Stimulated activated CD4-positive, alpha-beta T cell treated with anti-CD3 and anti-CD28 coated beads, Interleukin-2, amount 100 ng/mL, for 24 hours (primary cell): ENCODE data around the gene SRP54.
A peak's percentile ranks its signal among the peaks of the same experiment; 100 is the strongest.
"Not testable (repeated sequence)": the region's sequence is repeated elsewhere in the genome, so short reads cannot be mapped to it uniquely, and the experiment has no call there.

ENCODE experiments used
- DNase-seq, 2 donors: peaks; one replicate each; pipeline ENCODE4 v3.0.0-alpha.2; 2020

SRP54 gene

DNA sequence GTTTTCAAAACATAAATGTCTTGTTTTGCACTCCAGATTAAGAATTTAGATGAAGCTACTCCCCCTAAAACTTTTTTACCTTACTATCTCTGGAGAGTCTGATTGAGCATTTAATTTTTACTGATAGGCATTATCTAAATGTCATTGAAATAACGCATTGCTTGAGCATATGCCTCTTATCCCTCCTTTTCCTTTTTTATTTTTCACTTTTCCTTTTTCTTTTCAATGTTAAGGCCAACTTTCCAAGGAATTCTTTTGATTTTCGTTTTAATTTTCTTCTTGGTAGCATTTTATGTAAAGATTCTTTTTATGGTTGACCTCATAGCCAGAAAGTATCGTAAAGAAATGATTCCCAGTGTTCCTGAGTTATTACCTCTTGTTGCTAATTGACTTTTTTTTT lies 2.9 kb downstream of the SRP54 start:
- no peak for DNase-seq

DNA sequence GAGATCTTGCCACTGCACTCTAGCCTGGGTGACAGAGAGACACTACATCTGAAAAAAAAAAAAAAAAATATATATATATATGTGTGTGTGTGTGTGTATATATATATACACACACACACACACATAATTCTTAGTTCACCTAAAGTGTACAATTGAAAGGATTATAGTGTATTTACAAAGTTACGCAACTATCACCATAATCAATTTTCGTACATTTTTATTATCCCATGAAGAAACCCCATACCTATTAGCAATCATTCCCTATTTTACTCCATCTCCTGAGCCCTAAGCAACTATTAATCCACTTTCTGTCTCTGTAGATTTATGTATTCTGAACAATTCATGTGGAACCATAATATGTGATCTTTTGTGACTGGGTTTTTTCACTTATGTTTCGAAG lies 4.4 kb downstream of the SRP54 start:
- no peak for DNase-seq

DNA sequence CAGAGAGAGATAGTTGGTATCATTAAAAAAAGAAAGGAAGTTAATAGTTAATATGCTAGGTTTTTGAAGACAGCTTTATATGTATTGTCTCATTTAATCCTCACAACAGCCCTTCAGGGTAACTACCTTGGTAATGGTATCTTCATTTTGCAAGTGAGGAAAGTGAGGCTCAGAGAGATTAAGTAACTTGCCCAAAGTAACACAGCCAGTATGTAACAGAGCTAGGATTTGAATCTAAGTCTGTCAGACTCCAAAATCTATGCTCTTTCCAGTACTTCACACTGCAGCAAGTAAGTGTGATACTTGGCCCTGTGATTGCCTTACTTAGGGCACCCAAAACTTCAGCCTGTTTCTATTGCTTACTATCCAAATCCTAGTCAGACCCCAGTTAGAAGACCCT lies 7.0 kb downstream of the SRP54 start:
- no peak for DNase-seq

DNA sequence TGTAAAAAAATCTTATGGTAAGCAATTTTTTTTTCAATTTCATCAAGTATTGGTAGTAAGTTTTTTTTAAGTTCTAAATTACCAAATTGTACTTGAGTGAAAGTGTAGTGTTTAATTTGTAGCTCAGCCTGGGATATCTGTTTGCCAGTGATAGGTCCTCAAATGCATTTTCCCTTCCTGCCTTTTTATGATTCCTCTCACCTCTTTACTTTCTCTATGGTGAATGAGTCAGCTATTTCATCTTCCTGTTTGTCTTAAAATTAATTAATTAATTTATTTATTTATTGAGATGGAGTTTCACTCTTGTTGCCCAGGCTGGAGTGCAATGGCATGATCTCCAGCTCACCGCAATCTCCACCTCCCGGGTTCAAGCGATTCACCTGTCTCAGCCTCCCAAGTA lies 10.6 kb downstream of the SRP54 start:
- no peak for DNase-seq

DNA sequence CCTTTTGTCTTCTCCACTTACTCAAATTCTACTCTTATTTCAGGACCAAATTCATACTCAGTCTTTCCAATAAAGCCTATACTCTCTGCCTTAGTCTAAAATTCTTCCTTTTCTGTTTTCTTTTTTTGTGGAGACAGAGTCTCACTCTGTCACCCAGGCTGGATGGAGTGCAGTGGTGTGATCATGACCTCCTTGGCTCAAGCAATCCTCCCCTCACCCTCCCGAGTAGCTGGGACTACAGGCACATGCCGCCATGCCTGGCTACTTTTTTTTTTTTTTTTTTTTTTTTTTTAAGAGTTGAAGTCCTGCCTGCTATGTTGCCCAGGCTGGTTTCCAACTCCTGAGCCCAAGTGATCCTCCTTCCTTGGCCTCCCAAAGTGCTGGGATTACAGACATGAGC lies 11.9 kb downstream of the SRP54 start:
- no peak for DNase-seq

DNA sequence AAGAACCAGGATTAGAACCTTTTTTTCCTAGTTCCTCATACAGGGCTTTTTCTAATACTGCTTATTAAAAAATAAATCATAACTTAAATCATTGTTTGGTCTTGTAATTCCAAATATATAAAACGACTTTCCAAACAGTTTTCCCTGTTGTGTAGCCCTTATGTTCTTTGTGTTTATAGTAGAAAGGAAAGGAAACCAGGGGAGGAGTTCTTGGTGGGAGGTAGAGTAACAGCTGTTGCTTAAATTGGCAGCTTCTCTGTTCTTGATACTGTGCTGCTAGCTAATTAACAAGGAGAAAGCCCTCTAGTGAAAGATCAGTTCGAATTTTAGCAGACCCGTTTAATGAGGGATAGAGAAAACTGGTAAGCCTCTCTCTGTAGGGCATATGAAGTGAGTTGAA lies 15.0 kb downstream of the SRP54 start:
- DNase-seq: no peak

DNA sequence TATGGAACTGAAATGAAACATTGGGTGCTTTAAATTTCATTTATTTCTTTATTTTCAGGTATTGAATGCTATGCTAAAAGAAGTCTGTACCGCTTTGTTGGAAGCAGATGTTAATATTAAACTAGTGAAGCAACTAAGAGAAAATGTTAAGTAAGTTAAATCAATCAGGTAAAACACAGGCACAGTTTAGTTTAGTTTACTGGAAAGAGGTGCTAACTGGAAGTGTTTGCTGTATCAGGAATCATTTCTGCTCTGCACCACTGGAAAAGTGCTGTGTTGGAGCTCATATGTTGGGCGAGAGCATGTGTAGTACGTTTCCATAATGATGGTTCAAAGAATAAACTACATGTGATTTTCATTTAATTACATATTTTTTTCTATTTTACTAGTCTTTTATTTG lies 16.7 kb downstream of the SRP54 start:
- DNase-seq: no peak

DNA sequence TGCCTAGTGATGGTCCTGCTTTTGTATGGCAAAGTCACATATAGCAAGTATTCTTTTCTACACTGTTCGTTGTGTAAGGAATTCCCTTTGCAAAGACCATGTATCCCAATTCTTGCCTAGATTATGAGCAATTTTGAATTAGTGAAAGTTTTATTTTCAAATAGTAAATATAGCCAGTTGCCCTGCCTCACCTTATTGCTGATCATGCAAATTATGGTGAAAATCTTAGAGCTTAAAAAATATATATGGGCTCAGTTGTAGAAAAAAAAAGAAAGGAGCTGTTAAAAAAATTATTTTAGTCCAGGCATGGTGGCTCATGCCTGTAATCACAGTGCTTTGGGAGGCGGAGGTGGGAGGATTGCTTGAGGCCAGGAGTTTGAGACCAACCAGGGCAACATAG lies 18.8 kb downstream of the SRP54 start:
- no peak for DNase-seq

DNA sequence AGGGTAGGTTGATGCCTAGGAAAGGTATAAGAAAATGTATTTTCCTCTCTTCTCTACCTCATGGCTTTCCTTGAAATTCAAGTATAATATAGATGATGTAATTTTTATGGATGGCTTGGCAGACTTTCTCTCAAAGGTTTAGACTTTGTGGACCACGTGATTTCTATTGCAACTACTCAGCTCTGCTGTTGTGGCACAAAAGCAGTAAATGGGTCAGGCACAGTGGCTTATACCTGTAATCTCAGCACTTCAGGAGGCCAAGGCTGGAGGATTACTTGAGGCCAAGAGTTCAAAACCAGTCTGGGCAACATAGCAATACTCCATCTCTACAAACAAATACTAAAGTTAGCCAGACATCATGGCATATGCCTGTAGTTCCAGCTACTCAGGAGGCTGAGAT lies 22.0 kb downstream of the SRP54 start:
- no peak for DNase-seq

DNA sequence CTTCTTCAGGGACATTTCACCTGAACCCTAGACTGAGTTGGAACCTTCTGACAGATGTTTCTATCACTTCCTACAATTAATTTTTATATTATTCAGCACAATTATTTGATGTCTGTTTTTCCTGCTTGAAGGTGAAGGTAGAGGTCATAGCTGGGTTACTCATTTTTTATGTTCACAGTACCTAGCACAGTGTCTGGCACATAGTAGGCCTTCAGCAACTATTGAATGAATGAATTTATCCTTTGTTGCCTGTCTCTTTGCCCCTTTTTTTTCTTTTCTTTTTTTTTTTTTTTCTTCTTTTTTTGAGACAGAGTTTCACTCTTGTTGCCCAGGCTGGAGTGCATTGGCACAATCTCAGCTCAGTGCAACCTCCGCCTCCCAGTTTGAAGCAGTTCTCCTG lies 33.8 kb downstream of the SRP54 start:
- DNase-seq: no peak

DNA sequence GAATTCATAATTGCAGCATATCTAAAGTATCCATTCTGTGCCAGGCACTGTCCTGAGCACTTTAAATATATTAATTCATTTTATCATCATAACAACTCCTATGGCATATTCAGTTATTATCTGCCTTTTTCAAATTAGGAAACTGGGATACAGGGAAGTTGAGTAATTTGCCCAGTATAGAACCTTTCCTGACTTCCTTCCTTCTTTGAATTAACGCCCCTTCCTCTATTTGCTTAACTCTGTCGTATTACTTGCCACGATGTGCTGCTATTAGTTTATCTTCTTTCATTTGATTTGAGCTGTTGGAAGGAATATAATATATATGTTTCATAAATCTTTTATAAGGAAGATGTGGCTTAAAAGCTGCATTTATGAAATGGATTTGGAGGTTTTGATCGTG lies 37.9 kb downstream of the SRP54 start:
- DNase-seq: no peak

DNA sequence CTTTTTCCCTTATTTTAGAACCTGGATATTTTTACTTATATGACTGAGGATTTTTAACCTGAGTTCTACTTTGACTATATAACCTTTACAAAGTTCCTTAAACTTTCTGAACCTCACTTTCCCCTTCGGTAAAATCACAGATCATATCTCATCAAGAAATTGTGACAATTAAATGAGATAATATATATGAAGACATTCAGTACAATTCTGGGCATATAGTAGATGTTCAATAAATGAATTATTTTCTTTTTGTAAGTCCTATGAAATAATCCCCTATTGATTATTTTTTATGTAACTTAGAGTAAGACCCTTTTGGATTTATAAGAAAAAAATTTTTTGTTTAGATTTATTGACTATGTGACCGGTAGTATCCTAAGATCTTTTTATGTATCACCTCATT lies 45.6 kb downstream of the SRP54 start:
- DNase-seq: no peak

DNA sequence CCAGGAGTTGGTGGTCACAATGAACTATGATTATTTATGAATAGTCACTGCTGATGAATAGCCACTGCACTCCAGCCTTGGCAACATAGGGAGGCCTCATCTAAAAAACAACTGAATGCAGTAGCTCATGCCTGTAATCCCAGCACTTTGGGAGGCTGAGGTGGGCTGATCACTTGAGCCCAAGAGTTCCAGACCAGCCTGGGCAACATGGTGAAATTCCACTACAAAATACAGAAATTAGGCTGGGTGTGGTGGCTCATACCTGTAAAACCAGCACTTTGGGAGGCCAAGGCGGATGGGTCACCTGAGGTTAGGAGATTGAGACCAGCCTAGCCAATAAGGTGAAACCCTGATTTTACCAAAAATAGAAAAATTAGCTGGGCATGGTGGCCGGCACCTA lies 49.8 kb downstream of the SRP54 start:
- DNase-seq: no peak

DNA sequence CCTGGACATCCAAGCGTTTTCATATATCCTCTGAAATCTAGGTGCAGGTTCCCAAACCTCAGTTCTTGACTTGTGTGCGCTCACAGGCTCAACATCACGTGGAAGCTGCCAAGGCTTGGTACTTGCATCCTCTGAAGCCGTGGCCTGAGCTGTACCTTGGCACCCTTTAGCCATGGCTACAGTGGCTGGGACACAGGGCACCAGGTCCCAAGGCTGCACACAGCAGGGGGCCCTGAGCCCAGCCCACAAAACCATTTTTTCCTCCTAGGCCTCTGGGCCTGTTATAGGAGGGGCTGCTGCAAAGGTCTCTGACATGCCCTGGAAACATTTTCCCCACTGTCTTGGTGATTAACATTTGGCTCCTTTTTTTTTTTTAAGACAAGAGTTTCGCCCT lies 51.6 kb downstream of the SRP54 start:
- no peak for DNase-seq

DNA sequence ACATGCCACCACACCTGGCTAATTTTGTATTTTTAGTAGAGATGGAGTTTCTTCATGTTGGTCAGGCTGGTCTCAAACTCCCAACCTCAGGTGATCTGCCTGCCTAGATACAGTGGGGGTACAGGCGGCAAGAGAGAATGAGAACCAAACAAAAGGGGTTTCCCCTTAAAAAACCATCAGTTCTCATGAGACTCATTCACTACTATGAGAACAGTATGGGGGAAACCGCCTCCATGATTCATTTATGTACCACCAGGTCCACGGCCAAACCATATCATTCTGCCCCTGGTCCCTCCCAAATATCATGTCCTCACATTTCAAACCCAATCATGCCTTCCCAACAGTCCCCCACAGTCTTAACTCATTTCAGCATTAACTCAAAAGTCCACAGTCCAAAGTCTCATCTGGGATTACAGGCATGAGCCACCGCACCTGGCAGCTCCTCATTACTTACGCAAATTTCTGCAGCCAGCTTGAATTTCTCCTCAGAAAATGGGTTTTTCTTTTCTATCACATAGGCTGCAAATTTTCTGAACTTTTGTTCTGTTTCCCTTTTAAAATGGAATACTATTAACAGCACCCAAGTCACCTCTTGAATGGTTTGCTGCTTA lies 52.3 kb downstream of the SRP54 start:
- not testable (repeated sequence) for DNase-seq

DNA sequence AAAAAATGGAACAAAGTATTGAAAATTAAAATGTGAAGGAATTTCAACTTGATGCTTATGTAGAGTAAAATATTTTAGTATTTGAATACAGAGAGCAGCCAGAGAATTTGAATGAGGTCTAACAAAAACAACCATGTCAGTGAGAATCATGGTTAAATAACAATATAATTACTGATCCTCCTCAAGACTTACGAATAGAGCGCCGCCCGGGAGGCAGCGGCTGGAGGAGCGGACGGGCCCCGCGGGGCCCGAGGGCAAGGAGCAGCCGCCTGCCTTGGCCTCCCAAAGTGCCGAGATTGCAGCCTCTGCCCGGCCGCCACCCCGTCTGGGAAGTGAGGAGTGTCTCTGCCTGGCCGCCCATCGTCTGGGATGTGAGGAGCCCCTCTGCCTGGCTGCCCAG lies 55.5 kb downstream of the SRP54 start:
- not testable (repeated sequence) for DNase-seq

DNA sequence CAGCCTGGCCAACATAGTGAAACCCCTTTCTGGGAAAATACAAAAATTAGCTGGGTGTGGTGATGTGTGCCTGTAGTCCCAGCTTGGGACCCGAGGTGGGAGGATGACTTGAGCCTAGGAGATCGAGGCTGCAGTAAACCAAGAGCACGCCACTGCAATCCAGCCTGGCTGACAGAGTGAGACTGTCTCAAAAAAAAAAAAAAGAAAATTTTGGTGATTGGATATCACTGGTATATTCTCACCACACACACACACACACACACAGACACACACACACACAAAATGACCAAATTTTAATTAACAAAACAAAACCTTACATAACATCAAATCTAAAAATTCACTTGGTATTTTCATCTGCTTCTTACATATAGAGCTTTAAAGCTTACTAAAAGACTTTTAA lies 59.8 kb downstream of the SRP54 start:
- DNase-seq: no peak

DNA sequence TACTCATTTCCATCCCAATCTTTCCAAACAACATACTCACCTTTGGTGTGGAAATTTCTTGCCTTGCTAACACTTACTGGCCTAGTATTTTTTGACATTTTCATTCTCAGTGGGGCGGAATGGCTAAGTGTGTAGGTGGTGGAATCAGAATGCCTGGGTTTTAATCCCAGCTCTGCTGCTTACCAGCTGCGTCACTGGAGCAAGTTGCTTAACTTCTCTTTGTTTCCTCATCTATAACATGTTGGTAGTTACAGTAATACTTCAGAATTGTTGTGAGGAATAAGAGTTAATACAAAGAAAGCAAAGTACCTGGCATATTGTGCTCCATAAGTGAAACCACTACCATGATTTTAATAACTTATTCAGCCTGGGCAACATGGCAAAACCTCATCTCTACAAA lies 60.3 kb downstream of the SRP54 start:
- no peak for DNase-seq

DNA sequence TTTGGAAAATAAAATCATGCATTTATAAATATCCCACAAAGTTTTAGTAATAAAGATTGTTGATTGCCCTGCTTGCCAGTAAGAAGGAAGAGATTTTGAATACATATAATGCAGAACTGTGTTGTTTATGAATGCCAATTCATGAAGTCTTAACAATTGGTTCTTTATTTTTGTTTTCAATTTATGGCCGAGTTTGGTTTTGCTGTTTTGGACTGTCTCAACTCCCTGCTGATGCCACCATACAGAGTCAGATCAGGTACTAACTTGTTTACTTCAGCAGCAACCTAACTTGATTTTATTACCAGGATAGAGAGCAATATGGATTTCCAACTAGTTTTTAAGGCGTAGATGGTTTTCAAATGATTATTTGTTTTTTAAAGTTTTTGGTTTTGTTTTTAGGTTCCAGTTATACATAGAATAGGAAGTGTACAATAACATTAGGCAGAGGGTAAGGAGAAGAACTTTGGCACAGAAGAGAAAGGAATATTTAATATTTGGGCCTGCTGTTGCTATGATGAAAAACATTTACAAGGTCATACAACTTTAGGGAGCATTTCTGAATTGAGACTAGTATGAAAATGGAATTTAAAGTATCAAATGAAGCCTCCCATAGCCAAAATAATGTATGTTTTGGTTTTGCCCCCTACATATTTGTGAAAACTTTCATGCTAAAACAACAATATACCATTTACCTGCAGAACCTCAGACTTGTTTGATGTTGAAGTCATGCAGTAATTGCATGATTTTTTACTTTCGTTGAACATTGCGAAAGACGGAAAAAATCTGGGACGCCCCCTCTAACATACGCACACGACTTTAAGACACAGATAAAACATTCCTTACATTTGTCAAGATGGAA lies 62.4 kb downstream of the SRP54 start:
- DNase-seq: peak in 1 of 2 donors; percentile 17

DNA sequence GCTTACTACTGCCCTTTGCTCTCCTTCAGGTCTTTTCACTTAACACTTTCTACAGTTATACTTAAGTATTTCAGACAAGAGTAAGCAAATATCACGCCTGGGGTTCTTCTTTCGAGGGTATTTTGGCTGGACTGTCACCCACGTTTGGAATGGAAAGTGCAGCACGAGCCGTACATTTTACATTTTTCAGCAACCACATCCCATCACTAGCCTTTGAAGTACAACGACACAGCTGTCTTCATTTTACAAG lies 62.9 kb downstream of the SRP54 start:
- no peak for DNase-seq

DNA sequence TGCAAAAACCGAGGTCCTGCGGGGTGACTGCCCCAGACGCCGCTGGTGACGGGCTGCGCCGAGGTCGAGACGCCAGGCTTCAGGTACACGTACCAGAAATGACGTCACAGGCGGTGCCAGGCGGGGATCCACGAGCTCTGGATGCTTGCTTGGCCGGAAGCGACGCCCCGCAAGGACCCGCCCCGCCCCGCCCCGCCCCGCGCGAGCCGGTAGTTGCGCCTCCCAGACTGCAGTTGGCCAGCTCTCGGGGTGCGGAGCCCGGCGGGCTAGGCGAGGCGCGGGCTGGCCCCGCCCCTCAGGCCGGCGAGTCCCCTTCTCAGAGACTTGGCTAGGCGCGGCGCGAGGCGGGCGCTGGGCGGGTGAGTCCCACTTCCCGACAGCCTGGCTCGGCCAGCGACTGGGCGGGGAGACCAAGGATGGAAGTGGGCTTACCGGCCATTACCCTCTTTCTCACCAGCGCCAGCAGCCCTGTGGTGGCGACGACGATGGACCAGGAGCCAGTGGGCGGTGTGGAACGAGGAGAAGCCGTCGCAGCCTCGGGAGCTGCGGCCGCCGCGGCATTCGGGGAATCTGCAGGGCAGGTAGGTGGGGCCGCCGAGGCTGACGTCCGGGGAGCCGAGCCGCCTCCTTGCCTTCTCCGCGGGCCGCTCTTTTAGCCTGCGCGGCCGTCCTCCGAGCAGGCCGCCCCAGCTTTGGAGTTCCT lies 63.4 kb downstream of the SRP54 start, which contains the start of gene FAM177A1:
FAM177A1 (plus strand) TSS at position 225 of the 703 bp plus-strand sequence; CDS start at position 417, 192 bp downstream.
- peak; percentile 97 to 99 for DNase-seq

DNA sequence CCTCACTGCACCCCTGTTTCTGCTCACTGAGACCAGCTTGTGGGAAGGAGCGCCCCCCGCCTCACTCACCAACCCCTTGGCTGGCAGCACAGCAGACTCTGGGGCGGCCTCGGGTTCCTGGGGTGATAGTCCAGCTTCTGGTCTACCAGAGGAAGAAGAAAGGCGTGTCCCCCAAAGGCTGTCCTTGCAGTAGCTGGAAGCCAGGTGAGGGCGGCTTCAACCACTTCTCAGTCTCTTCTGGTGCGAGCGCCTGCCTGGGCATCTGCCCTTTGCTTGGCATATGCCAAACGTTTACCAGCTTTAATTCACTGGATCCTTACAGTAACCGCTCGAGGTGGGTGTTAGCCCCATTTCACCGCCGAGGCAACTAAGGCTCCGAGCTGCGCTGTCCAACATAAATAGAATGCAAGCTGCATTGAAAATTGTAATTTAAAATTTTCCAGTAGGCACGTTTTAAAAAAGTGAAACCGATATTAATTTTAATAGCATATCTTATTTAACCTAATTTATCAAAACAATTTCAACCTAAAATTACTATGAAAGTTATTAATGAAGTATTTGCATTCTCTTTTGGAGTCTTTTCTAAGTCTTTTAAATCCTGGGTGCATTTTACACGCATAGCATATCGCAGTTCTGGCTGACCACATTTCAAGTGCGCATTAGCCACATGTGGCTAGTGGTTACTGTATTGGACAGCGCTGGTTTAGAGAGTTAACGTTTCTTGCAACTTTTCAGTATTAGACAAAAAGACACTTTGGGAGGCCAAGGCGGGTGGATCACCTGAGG lies 64.2 kb downstream of the SRP54 start:
- DNase-seq: peak in 1 of 2 donors; percentile 49

DNA sequence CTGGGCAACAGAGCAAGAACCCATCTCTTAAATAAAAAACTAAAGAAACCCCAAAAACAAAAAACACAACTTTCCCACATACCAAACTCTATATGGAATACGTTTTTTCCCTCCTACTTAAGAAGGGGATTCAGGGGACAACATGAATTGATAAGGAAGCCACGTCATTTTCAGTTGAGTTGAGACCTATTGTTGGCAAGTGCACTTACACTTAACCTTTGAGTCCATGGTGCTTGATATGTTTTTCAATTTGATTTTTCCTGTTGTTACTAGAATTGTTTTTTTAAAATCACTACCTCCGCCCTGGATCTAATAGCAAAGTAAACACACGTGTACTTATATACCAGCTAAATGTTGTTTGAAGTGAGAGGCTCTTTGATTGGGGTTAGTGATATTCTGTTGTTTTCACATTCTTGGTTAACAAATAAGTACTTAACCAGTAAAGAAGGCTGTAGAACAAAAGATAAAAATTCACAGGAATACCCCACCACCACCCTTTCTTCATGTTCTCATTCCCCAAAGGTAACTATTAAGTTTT lies 65.3 kb downstream of the SRP54 start:
- DNase-seq: no peak
